ENCODE measurements around the gene CACNA2D3. TPM values are rescaled to one million over a fixed set of nuclear protein-coding genes. Genes with fewer than 3 reads are reported as not detected.
A peak's percentile ranks its signal among the peaks of the same experiment; 100 is the strongest.

The CACNA2D3 gene
- total and polyA plus RNA-seq, 4 donors = 0.06 to 0.37 (median 0.08) TPM; not detected in 1

DNA sequence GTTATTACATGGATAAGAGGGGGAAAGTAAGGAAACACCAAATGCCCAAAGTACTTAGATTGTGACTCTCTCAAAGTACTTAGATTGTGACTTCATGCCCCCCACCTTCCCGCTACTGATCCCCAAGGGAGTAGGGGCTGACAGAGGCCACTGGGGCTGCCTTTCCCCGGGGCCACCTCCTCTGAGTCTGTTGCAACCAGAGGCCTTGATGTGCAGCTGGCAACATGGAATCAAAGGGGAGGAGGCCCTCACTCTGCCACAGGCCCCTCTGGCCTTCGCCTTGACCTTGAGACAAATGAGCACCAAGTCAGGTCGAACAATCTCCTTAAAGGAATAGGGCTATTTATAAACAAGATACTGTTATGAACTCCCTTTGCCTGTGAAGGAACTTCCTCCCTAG is 743.0 kb downstream of the CACNA2D3 start:
- no peak for DNase-seq (ENCODE audit: low spot score)
- no peaks in the 10 kb centered on the region for H3K9me3 ChIP-seq (ENCODE audit: control insufficient read depth in 4 of 4, low read length in 3 of 4)
- TF ChIP-seq RXRA (IDR thresholded peaks at IDR 0.05) (no peak), SP1 (IDR thresholded peaks at IDR 0.05) (no peak), JUND (IDR thresholded peaks at IDR 0.05) (no peak), HNF4A (conservative IDR thresholded peaks at IDR 0.05) (no peak), YY1 (IDR thresholded peaks at IDR 0.05) (no peak), GABPA (IDR thresholded peaks at IDR 0.05 in 1 of 2, conservative IDR thresholded peaks at IDR 0.05 in 1 of 2) (no peak), HNF4G (IDR thresholded peaks at IDR 0.05) (no peak), EGR1 (IDR thresholded peaks at IDR 0.05; ENCODE audit: low read depth in 2 of 2) (no peak), RAD21 (IDR thresholded peaks at IDR 0.05) (no peak)
- TF ChIP-seq, protein P1, sequence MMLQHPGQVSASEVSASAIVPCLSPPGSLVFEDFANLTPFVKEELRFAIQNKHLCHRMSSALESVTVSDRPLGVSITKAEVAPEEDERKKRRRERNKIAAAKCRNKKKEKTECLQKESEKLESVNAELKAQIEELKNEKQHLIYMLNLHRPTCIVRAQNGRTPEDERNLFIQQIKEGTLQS (IDR thresholded peaks at IDR 0.05) = no peak
- no peak overlapping the region for H3K9ac ChIP-seq (ENCODE audit: low read depth in 1 of 2, low read length in 2 of 2)
- WGBS = 83% methylated on average over 4 of the region's 4 CpGs
- H3K4me3 ChIP-seq (ENCODE audit: low read depth in 1 of 3, low read length in 3 of 3) = no peak overlapping the region
- no peaks in the 10 kb centered on the region for H3K36me3 ChIP-seq (ENCODE audit: control insufficient read depth in 4 of 4, insufficient read depth in 3 of 4, low read depth in 1 of 4, low read length in 3 of 4)
- no peak overlapping the region for H3K27ac ChIP-seq (ENCODE audit: low read depth in 1 of 2, low read length in 2 of 2)
- peaks cover 0 to 3% (median 0%) of the 10 kb centered on the region in 4 donors for H3K27me3 ChIP-seq (ENCODE audit: control insufficient read depth in 4 of 4, insufficient read depth in 4 of 4, low read length in 3 of 4)
- H3K4me1 ChIP-seq (ENCODE audit: control insufficient read depth in 4 of 4, insufficient read depth in 4 of 4, low read length in 3 of 4) = no peaks in the 10 kb centered on the region

DNA sequence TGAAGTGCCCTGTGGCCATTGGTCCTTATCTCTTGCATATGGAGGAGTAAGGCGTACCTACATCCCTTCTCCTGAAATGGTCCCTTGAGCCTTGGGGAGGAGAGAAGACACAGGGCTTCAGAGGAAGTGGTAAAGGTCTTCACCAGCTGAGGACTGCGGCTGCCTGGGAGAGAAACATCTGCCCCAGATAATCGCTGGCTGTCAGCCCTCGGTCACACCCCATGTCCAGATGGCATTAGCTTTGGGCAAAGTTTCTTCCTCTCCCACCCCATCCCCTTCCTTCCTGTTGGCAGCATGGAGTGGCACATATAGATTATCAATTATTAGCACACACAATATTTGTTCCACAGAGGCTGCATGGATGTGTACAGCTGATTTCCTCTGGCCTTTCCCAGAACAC is 743.9 kb downstream of the CACNA2D3 start:
- Histone ChIP-seq H3K27ac (ENCODE audit: low read depth in 1 of 2, low read length in 2 of 2) (no peak overlapping the region), H3K36me3 (ENCODE audit: control insufficient read depth in 4 of 4, insufficient read depth in 3 of 4, low read depth in 1 of 4, low read length in 3 of 4) (no peaks in the 10 kb centered on the region), H3K9me3 (ENCODE audit: control insufficient read depth in 4 of 4, low read length in 3 of 4) (no peaks in the 10 kb centered on the region), H3K4me3 (ENCODE audit: low read depth in 1 of 3, low read length in 3 of 3) (no peak overlapping the region), H3K27me3 (ENCODE audit: control insufficient read depth in 4 of 4, insufficient read depth in 4 of 4, low read length in 3 of 4) (peaks cover 0 to 3% (median 0%) of the 10 kb centered on the region in 4 donors), H3K4me1 (ENCODE audit: control insufficient read depth in 4 of 4, insufficient read depth in 4 of 4, low read length in 3 of 4) (no peaks in the 10 kb centered on the region), H3K9ac (ENCODE audit: low read depth in 1 of 2, low read length in 2 of 2) (no peak overlapping the region)
- TF ChIP-seq SP1 (IDR thresholded peaks at IDR 0.05) (no peak), HNF4G (IDR thresholded peaks at IDR 0.05) (no peak), EGR1 (IDR thresholded peaks at IDR 0.05; ENCODE audit: low read depth in 2 of 2) (no peak), TAF1 (conservative IDR thresholded peaks at IDR 0.05) (no peak), JUND (IDR thresholded peaks at IDR 0.05) (no peak), FOXA1 (IDR thresholded peaks at IDR 0.05) (no peak), NR2F2 (IDR thresholded peaks at IDR 0.05) (no peak), HNF4A (conservative IDR thresholded peaks at IDR 0.05) (no peak)
- TF ChIP-seq, protein P2, sequence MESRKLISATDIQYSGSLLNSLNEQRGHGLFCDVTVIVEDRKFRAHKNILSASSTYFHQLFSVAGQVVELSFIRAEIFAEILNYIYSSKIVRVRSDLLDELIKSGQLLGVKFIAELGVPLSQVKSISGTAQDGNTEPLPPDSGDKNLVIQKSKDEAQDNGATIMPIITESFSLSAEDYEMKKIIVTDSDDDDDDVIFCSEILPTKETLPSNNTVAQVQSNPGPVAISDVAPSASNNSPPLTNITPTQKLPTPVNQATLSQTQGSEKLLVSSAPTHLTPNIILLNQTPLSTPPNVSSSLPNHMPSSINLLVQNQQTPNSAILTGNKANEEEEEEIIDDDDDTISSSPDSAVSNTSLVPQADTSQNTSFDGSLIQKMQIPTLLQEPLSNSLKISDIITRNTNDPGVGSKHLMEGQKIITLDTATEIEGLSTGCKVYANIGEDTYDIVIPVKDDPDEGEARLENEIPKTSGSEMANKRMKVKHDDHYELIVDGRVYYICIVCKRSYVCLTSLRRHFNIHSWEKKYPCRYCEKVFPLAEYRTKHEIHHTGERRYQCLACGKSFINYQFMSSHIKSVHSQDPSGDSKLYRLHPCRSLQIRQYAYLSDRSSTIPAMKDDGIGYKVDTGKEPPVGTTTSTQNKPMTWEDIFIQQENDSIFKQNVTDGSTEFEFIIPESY (IDR thresholded peaks at IDR 0.05) = no peak
- TF ChIP-seq, protein P3, sequence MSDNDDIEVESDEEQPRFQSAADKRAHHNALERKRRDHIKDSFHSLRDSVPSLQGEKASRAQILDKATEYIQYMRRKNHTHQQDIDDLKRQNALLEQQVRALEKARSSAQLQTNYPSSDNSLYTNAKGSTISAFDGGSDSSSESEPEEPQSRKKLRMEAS (IDR thresholded peaks at IDR 0.05) = no peak
- DNase-seq (ENCODE audit: low spot score) = no peak
- WGBS = 90% methylated on average over 4 of the region's 4 CpGs

DNA sequence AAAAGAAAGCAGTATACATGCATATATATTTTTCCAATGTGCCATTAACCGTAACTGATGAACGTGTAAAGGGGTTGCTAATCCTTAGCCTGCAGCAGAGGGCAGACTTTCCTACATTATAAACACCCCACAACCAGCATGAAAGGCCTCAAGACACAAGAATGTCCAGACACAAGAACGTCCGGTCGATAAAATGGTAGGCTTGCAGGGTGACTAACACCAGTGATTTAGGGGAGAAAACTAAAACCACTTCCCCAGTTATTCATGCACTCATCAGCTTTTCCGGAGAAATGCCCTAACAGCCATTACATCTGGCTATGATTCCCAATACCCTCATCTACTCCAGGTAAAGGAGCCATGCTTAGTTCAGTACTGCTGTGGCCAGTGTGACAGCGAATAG is 748.1 kb downstream of the CACNA2D3 start:
- no peaks in the 10 kb centered on the region for H3K9me3 ChIP-seq (ENCODE audit: control insufficient read depth in 4 of 4, low read length in 3 of 4)
- 46% methylated on average over 7 of the region's 7 CpGs for WGBS
- H3K9ac ChIP-seq (ENCODE audit: low read depth in 1 of 2, low read length in 2 of 2) = no peak overlapping the region
- no peaks in the 10 kb centered on the region for H3K4me1 ChIP-seq (ENCODE audit: control insufficient read depth in 4 of 4, insufficient read depth in 4 of 4, low read length in 3 of 4)
- no peak overlapping the region for H3K27ac ChIP-seq (ENCODE audit: low read depth in 1 of 2, low read length in 2 of 2)
- peaks cover 0 to 7% (median 0%) of the 10 kb centered on the region in 4 donors for H3K27me3 ChIP-seq (ENCODE audit: control insufficient read depth in 4 of 4, insufficient read depth in 4 of 4, low read length in 3 of 4)
- no peak overlapping the region for H3K4me3 ChIP-seq (ENCODE audit: low read depth in 1 of 3, low read length in 3 of 3)
- no peak for DNase-seq (ENCODE audit: low spot score)
- TF ChIP-seq RXRA (IDR thresholded peaks at IDR 0.05) (no peak), YY1 (IDR thresholded peaks at IDR 0.05) (no peak), GABPA (IDR thresholded peaks at IDR 0.05 in 1 of 2, conservative IDR thresholded peaks at IDR 0.05 in 1 of 2) (no peak), TAF1 (conservative IDR thresholded peaks at IDR 0.05) (no peak), EGR1 (IDR thresholded peaks at IDR 0.05; ENCODE audit: low read depth in 2 of 2) (no peak), HNF4G (IDR thresholded peaks at IDR 0.05) (no peak), RAD21 (IDR thresholded peaks at IDR 0.05) (peak; percentile 62 to 63), FOXA1 (IDR thresholded peaks at IDR 0.05) (no peak)
- TF ChIP-seq, protein P3 (IDR thresholded peaks at IDR 0.05) = no peak
- TF ChIP-seq, protein P1 (IDR thresholded peaks at IDR 0.05) = no peak
- TF ChIP-seq, protein P4, sequence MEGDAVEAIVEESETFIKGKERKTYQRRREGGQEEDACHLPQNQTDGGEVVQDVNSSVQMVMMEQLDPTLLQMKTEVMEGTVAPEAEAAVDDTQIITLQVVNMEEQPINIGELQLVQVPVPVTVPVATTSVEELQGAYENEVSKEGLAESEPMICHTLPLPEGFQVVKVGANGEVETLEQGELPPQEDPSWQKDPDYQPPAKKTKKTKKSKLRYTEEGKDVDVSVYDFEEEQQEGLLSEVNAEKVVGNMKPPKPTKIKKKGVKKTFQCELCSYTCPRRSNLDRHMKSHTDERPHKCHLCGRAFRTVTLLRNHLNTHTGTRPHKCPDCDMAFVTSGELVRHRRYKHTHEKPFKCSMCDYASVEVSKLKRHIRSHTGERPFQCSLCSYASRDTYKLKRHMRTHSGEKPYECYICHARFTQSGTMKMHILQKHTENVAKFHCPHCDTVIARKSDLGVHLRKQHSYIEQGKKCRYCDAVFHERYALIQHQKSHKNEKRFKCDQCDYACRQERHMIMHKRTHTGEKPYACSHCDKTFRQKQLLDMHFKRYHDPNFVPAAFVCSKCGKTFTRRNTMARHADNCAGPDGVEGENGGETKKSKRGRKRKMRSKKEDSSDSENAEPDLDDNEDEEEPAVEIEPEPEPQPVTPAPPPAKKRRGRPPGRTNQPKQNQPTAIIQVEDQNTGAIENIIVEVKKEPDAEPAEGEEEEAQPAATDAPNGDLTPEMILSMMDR (IDR thresholded peaks at IDR 0.05; ENCODE audit: low read depth, low read length, missing input control) = peak; percentile 30
- no peaks in the 10 kb centered on the region for H3K36me3 ChIP-seq (ENCODE audit: control insufficient read depth in 4 of 4, insufficient read depth in 3 of 4, low read depth in 1 of 4, low read length in 3 of 4)
